ENCODE data around the gene BST2.

DNA sequence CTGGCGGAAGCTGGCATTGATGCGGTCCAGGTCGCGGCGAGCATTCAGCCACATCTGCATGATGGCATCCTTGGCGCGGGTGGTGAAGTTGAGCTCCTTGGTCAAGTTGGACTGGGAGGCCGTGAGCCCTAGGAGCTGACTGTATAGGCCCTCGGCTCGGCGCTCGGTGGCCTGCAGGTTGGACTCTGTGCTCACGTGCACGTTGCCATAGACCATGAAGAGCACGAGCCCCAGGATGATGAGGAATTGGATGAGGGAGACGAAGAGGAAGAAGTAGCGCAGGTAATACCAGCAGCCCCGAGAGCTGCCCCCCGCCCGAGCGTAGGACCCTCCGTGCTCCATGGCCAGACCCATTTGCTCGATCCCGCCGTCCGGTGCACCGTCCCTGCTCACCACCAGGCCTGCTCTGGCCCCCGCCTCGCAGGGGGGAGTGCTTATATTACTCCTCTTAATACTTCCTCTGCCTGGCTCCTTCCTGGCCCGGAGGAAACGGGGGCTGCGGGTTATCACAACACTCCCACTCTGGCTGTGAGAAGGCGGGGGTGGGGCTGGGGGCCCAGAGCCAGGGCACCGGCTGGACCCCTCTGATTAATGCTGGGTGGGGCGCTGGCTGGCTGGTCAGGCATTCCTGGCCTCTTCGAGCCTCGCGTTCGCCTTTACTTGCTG, 28.4 kb downstream of the BST2 start, which contains the start of gene PLVAP:
- TF ChIP-seq POLR2A (IDR thresholded peaks at IDR 0.05), result no peak
- TF ChIP-seq, protein P1, sequence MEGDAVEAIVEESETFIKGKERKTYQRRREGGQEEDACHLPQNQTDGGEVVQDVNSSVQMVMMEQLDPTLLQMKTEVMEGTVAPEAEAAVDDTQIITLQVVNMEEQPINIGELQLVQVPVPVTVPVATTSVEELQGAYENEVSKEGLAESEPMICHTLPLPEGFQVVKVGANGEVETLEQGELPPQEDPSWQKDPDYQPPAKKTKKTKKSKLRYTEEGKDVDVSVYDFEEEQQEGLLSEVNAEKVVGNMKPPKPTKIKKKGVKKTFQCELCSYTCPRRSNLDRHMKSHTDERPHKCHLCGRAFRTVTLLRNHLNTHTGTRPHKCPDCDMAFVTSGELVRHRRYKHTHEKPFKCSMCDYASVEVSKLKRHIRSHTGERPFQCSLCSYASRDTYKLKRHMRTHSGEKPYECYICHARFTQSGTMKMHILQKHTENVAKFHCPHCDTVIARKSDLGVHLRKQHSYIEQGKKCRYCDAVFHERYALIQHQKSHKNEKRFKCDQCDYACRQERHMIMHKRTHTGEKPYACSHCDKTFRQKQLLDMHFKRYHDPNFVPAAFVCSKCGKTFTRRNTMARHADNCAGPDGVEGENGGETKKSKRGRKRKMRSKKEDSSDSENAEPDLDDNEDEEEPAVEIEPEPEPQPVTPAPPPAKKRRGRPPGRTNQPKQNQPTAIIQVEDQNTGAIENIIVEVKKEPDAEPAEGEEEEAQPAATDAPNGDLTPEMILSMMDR (IDR thresholded peaks at IDR 0.05), result peak in 5 of 6 experiments; percentile 15 to 41 (median 26)
- TF ChIP-seq POLR2AphosphoS5 (IDR thresholded peaks at IDR 0.05), result peak; percentile 46 to 56
- TF ChIP-seq EP300 (IDR thresholded peaks at IDR 0.05), result no peak

Data from upper lobe of left lung (tissue), 4 donors.